ENCODE results near the gene SLC5A12.

The SLC5A12 gene

GRCh38 chr11:26721948-26722475 lies at the start of gene SLC5A12:
Gene SLC5A12 (minus strand): TSS chr11:26722060. CDS start chr11:26721714, 346 bp downstream.
- H3K27me3 Mint-ChIP-seq = no peaks in the 10 kb centered on the region
- H3K36me3 Mint-ChIP-seq = no peaks in the 10 kb centered on the region
- no peak within 1 kb of the TSS for H3K27ac Mint-ChIP-seq
- peaks cover 12% of the 10 kb centered on the region for H3K9me3 Mint-ChIP-seq (ENCODE audit: low read depth)
- H3K4me1 Mint-ChIP-seq (ENCODE audit: low read depth) = no peaks in the 10 kb centered on the region
- no peak within 1 kb of the TSS for H3K4me3 Mint-ChIP-seq

- Mint-ChIP-seq H3K36me3 (no peaks in the 10 kb centered on the region), H3K9me3 (ENCODE audit: low read depth) (no peaks in the 10 kb centered on the region), H3K27me3 (no peaks in the 10 kb centered on the region), H3K4me3 (no peak overlapping the region), H3K27ac (no peak overlapping the region), H3K4me1 (ENCODE audit: low read depth) (no peaks in the 10 kb centered on the region)
Observed at GRCh38 chr11:26769027-26769426, 47.2 kb upstream of the SLC5A12 start.

- Mint-ChIP-seq H3K4me3 (no peak overlapping the region), H3K36me3 (no peaks in the 10 kb centered on the region), H3K4me1 (ENCODE audit: low read depth) (no peaks in the 10 kb centered on the region), H3K27ac (no peak overlapping the region), H3K27me3 (no peaks in the 10 kb centered on the region), H3K9me3 (ENCODE audit: low read depth) (no peaks in the 10 kb centered on the region)
Observed at GRCh38 chr11:26767060-26767459, 45.2 kb upstream of the SLC5A12 start.

- H3K4me1 Mint-ChIP-seq (ENCODE audit: low read depth) = no peaks in the 10 kb centered on the region
- no peaks in the 10 kb centered on the region for H3K9me3 Mint-ChIP-seq (ENCODE audit: low read depth)
Observed at GRCh38 chr11:26765323-26765722, 43.5 kb upstream of the SLC5A12 start.

GRCh38 chr11:26764825-26765224 lies 43.0 kb upstream of the SLC5A12 start:
- H3K27ac Mint-ChIP-seq = no peak overlapping the region
- H3K9me3 Mint-ChIP-seq (ENCODE audit: low read depth) = no peaks in the 10 kb centered on the region
- no peaks in the 10 kb centered on the region for H3K4me1 Mint-ChIP-seq (ENCODE audit: low read depth)
- no peaks in the 10 kb centered on the region for H3K27me3 Mint-ChIP-seq
- no peaks in the 10 kb centered on the region for H3K36me3 Mint-ChIP-seq
- no peak overlapping the region for H3K4me3 Mint-ChIP-seq

More at GRCh38 chr11:26765323-26765722, 43.5 kb upstream of the SLC5A12 start:
- H3K36me3 Mint-ChIP-seq = no peaks in the 10 kb centered on the region
- no peaks in the 10 kb centered on the region for H3K27me3 Mint-ChIP-seq
- no peak overlapping the region for H3K27ac Mint-ChIP-seq
- H3K4me3 Mint-ChIP-seq = no peak overlapping the region

- H3K27ac Mint-ChIP-seq = no peak overlapping the region
- no peaks in the 10 kb centered on the region for H3K4me1 Mint-ChIP-seq (ENCODE audit: low read depth)
- no peak overlapping the region for H3K4me3 Mint-ChIP-seq
- H3K36me3 Mint-ChIP-seq = no peaks in the 10 kb centered on the region
- no peaks in the 10 kb centered on the region for H3K27me3 Mint-ChIP-seq
- no peaks in the 10 kb centered on the region for H3K9me3 Mint-ChIP-seq (ENCODE audit: low read depth)
Observed at GRCh38 chr11:26764315-26764714, 42.5 kb upstream of the SLC5A12 start.

- Mint-ChIP-seq H3K4me3 (no peak overlapping the region), H3K36me3 (no peaks in the 10 kb centered on the region), H3K4me1 (ENCODE audit: low read depth) (no peaks in the 10 kb centered on the region), H3K27ac (no peak overlapping the region), H3K27me3 (no peaks in the 10 kb centered on the region), H3K9me3 (ENCODE audit: low read depth) (no peaks in the 10 kb centered on the region)
Observed at GRCh38 chr11:26762089-26762488, 40.2 kb upstream of the SLC5A12 start.

- Mint-ChIP-seq H3K9me3 (ENCODE audit: low read depth) (no peaks in the 10 kb centered on the region), H3K27me3 (no peaks in the 10 kb centered on the region), H3K4me1 (ENCODE audit: low read depth) (no peaks in the 10 kb centered on the region), H3K27ac (no peak overlapping the region), H3K4me3 (no peak overlapping the region), H3K36me3 (no peaks in the 10 kb centered on the region)
Observed at GRCh38 chr11:26761361-26761809, 39.5 kb upstream of the SLC5A12 start.

GRCh38 chr11:26757995-26758394 lies 36.1 kb upstream of the SLC5A12 start:
- H3K36me3 Mint-ChIP-seq = no peaks in the 10 kb centered on the region
- H3K9me3 Mint-ChIP-seq (ENCODE audit: low read depth) = no peaks in the 10 kb centered on the region
- H3K27ac Mint-ChIP-seq = no peak overlapping the region
- no peak overlapping the region for H3K4me3 Mint-ChIP-seq
- no peaks in the 10 kb centered on the region for H3K4me1 Mint-ChIP-seq (ENCODE audit: low read depth)
- no peaks in the 10 kb centered on the region for H3K27me3 Mint-ChIP-seq

GRCh38 chr11:26755762-26756161 lies 33.9 kb upstream of the SLC5A12 start:
- Mint-ChIP-seq H3K9me3 (ENCODE audit: low read depth) (no peaks in the 10 kb centered on the region), H3K4me3 (no peak overlapping the region), H3K27ac (no peak overlapping the region), H3K4me1 (ENCODE audit: low read depth) (no peaks in the 10 kb centered on the region), H3K27me3 (no peaks in the 10 kb centered on the region), H3K36me3 (no peaks in the 10 kb centered on the region)

- no peaks in the 10 kb centered on the region for H3K27me3 Mint-ChIP-seq
- H3K36me3 Mint-ChIP-seq = no peaks in the 10 kb centered on the region
- H3K4me3 Mint-ChIP-seq = no peak overlapping the region
- no peaks in the 10 kb centered on the region for H3K9me3 Mint-ChIP-seq (ENCODE audit: low read depth)
- H3K27ac Mint-ChIP-seq = no peak overlapping the region
- H3K4me1 Mint-ChIP-seq (ENCODE audit: low read depth) = no peaks in the 10 kb centered on the region
Observed at GRCh38 chr11:26753723-26754504, 32.1 kb upstream of the SLC5A12 start.

GRCh38 chr11:26749927-26750326 lies 28.1 kb upstream of the SLC5A12 start:
- Mint-ChIP-seq H3K27me3 (no peaks in the 10 kb centered on the region), H3K27ac (no peak overlapping the region), H3K36me3 (no peaks in the 10 kb centered on the region), H3K9me3 (ENCODE audit: low read depth) (no peaks in the 10 kb centered on the region), H3K4me1 (ENCODE audit: low read depth) (no peaks in the 10 kb centered on the region), H3K4me3 (no peak overlapping the region)

- Mint-ChIP-seq H3K36me3 (no peaks in the 10 kb centered on the region), H3K9me3 (ENCODE audit: low read depth) (peaks cover 5% of the 10 kb centered on the region), H3K27ac (no peak overlapping the region), H3K4me1 (ENCODE audit: low read depth) (no peaks in the 10 kb centered on the region), H3K4me3 (no peak overlapping the region), H3K27me3 (no peaks in the 10 kb centered on the region)
Observed at GRCh38 chr11:26743622-26744021, 21.8 kb upstream of the SLC5A12 start.

- no peaks in the 10 kb centered on the region for H3K27me3 Mint-ChIP-seq
- no peaks in the 10 kb centered on the region for H3K4me1 Mint-ChIP-seq (ENCODE audit: low read depth)
- H3K4me3 Mint-ChIP-seq = no peak overlapping the region
- no peak overlapping the region for H3K27ac Mint-ChIP-seq
- no peaks in the 10 kb centered on the region for H3K36me3 Mint-ChIP-seq
- H3K9me3 Mint-ChIP-seq (ENCODE audit: low read depth) = peaks cover 7% of the 10 kb centered on the region
Observed at GRCh38 chr11:26742966-26743365, 21.1 kb upstream of the SLC5A12 start.

GRCh38 chr11:26741036-26741435 lies 19.2 kb upstream of the SLC5A12 start:
- peaks cover 7% of the 10 kb centered on the region for H3K9me3 Mint-ChIP-seq (ENCODE audit: low read depth)
- no peak overlapping the region for H3K4me3 Mint-ChIP-seq
- no peaks in the 10 kb centered on the region for H3K4me1 Mint-ChIP-seq (ENCODE audit: low read depth)
- H3K27me3 Mint-ChIP-seq = no peaks in the 10 kb centered on the region
- H3K27ac Mint-ChIP-seq = no peak overlapping the region
- no peaks in the 10 kb centered on the region for H3K36me3 Mint-ChIP-seq

Measured in activated naive CD8-positive, alpha-beta T cell (primary cell).